Activated T-helper 17 cell treated with anti-CD3 and anti-CD28 coated beads, Interleukin-2, amount 50 U/mL, for 72 hours (primary cell): Measurements from ENCODE around the gene LIPN. TPM values are rescaled to one million over a fixed set of nuclear protein-coding genes. Genes with fewer than 3 reads are reported as not detected.

ENCODE experiments used
- ATAC-seq: fragments of 150-1000 bp; cut with Tn5 transposase; replicated peaks from 2 replicates; pipeline ENCODE4 v1.10.0; 2021; ENCODE audit warnings: mild to moderate bottlenecking, moderate library complexity
- H3K27ac Mint-ChIP-seq: one replicate; pipeline ENCODE4 v1.8.0; 2022; ENCODE audit warnings: mixed read lengths
- H3K27me3 Mint-ChIP-seq: one replicate; pipeline ENCODE4 v1.8.0; 2022; ENCODE audit warnings: mixed read lengths
- H3K36me3 Mint-ChIP-seq: one replicate; pipeline ENCODE4 v1.8.0; 2022; ENCODE audit warnings: low read depth, mild to moderate bottlenecking, mixed read lengths
- H3K4me1 Mint-ChIP-seq: one replicate; pipeline ENCODE4 v1.8.0; 2022; ENCODE audit warnings: mixed read lengths
- H3K4me3 Mint-ChIP-seq: one replicate; pipeline ENCODE4 v1.8.0; 2022; ENCODE audit warnings: mild to moderate bottlenecking, mixed read lengths
- H3K9me3 Mint-ChIP-seq: one replicate; pipeline ENCODE4 v1.8.0; 2022; ENCODE audit warnings: mixed read lengths
- total RNA-seq, 2 donors: library from RNA; stranded (reverse); gene quantifications; one replicate each; pipeline ENCODE4 v1.2.3, GENCODE V29; 2022

The LIPN gene
- total RNA-seq, 2 donors from 2014 or later: not detected

- Mint-ChIP-seq H3K9me3 (no peaks in the 10 kb centered on the region), H3K27me3 (no peaks in the 10 kb centered on the region), H3K27ac (no peak overlapping the region), H3K4me3 (no peak overlapping the region), H3K36me3 (no peaks in the 10 kb centered on the region), H3K4me1 (peaks cover 16% of the 10 kb centered on the region)
- ATAC-seq: no peak
Observed at GRCh38 chr10:88794731-88795130, 34.9 kb downstream of the LIPN start.

GRCh38 chr10:88800152-88801125 lies 40.6 kb downstream of the LIPN start:
- Mint-ChIP-seq H3K36me3 (no peaks in the 10 kb centered on the region), H3K27me3 (no peaks in the 10 kb centered on the region), H3K27ac (no peak overlapping the region), H3K4me1 (peaks cover 8% of the 10 kb centered on the region), H3K4me3 (no peak overlapping the region), H3K9me3 (no peaks in the 10 kb centered on the region)
- ATAC-seq: peak; percentile 93

GRCh38 chr10:88802523-88803285 lies 42.9 kb downstream of the LIPN start, which contains the start of gene LIPM:
Gene LIPM, plus strand, starts transcription at chr10:88802730. Its CDS starts 167 bp downstream, at chr10:88802897.
- Mint-ChIP-seq H3K27ac (no peak within 1 kb of the TSS), H3K4me1 (peaks cover 8% of the 10 kb centered on the region), H3K9me3 (no peaks in the 10 kb centered on the region), H3K27me3 (no peaks in the 10 kb centered on the region), H3K4me3 (no peak within 1 kb of the TSS), H3K36me3 (no peaks in the 10 kb centered on the region)
- no peak for ATAC-seq

- H3K4me1 Mint-ChIP-seq: peaks cover 8% of the 10 kb centered on the region
- ATAC-seq: no peak
- no peak overlapping the region for H3K4me3 Mint-ChIP-seq
- H3K27ac Mint-ChIP-seq: no peak overlapping the region
- H3K9me3 Mint-ChIP-seq: no peaks in the 10 kb centered on the region
- H3K36me3 Mint-ChIP-seq: no peaks in the 10 kb centered on the region
- no peaks in the 10 kb centered on the region for H3K27me3 Mint-ChIP-seq
Observed at GRCh38 chr10:88803641-88804040, 43.8 kb downstream of the LIPN start.

GRCh38 chr10:88804083-88804812 lies 44.4 kb downstream of the LIPN start:
- Mint-ChIP-seq H3K4me1 (peaks cover 8% of the 10 kb centered on the region), H3K9me3 (no peaks in the 10 kb centered on the region), H3K36me3 (no peaks in the 10 kb centered on the region), H3K4me3 (no peak overlapping the region), H3K27ac (no peak overlapping the region), H3K27me3 (no peaks in the 10 kb centered on the region)
- no peak for ATAC-seq

- peaks cover 9% of the 10 kb centered on the region for H3K4me1 Mint-ChIP-seq
- H3K36me3 Mint-ChIP-seq: no peaks in the 10 kb centered on the region
- H3K9me3 Mint-ChIP-seq: no peaks in the 10 kb centered on the region
- H3K27ac Mint-ChIP-seq: no peak overlapping the region
- no peak for ATAC-seq
- H3K4me3 Mint-ChIP-seq: no peak overlapping the region
- no peaks in the 10 kb centered on the region for H3K27me3 Mint-ChIP-seq
Observed at GRCh38 chr10:88805361-88805760, 45.5 kb downstream of the LIPN start.

- ATAC-seq: no peak
- H3K9me3 Mint-ChIP-seq: no peaks in the 10 kb centered on the region
- no peak overlapping the region for H3K4me3 Mint-ChIP-seq
- H3K27ac Mint-ChIP-seq: peak overlapping the region; percentile 17
- H3K36me3 Mint-ChIP-seq: no peaks in the 10 kb centered on the region
- H3K27me3 Mint-ChIP-seq: no peaks in the 10 kb centered on the region
- peaks cover 11% of the 10 kb centered on the region for H3K4me1 Mint-ChIP-seq
Observed at GRCh38 chr10:88805924-88806323, 46.1 kb downstream of the LIPN start.

GRCh38 chr10:88809621-88810020 lies 49.8 kb downstream of the LIPN start:
- H3K27ac Mint-ChIP-seq: no peak overlapping the region
- no peak overlapping the region for H3K4me3 Mint-ChIP-seq
- no peak for ATAC-seq
- no peaks in the 10 kb centered on the region for H3K27me3 Mint-ChIP-seq
- no peaks in the 10 kb centered on the region for H3K36me3 Mint-ChIP-seq
- no peaks in the 10 kb centered on the region for H3K9me3 Mint-ChIP-seq
- peaks cover 11% of the 10 kb centered on the region for H3K4me1 Mint-ChIP-seq

- H3K27ac Mint-ChIP-seq: no peak overlapping the region
- H3K4me1 Mint-ChIP-seq: peaks cover 12% of the 10 kb centered on the region
- no peaks in the 10 kb centered on the region for H3K9me3 Mint-ChIP-seq
- ATAC-seq: peak; percentile 78
- H3K27me3 Mint-ChIP-seq: no peaks in the 10 kb centered on the region
- no peaks in the 10 kb centered on the region for H3K36me3 Mint-ChIP-seq
- H3K4me3 Mint-ChIP-seq: no peak overlapping the region
Observed at GRCh38 chr10:88810196-88810961, 50.6 kb downstream of the LIPN start.

- peak overlapping the region; percentile 8 for H3K27ac Mint-ChIP-seq
- ATAC-seq: no peak
- H3K27me3 Mint-ChIP-seq: no peaks in the 10 kb centered on the region
- no peaks in the 10 kb centered on the region for H3K9me3 Mint-ChIP-seq
- no peaks in the 10 kb centered on the region for H3K36me3 Mint-ChIP-seq
- H3K4me1 Mint-ChIP-seq: peaks cover 16% of the 10 kb centered on the region
- no peak overlapping the region for H3K4me3 Mint-ChIP-seq
Observed at GRCh38 chr10:88813200-88813599, 53.4 kb downstream of the LIPN start.

- H3K9me3 Mint-ChIP-seq: no peaks in the 10 kb centered on the region
- H3K4me3 Mint-ChIP-seq: no peak overlapping the region
- H3K27me3 Mint-ChIP-seq: no peaks in the 10 kb centered on the region
- no peak for ATAC-seq
- H3K36me3 Mint-ChIP-seq: no peaks in the 10 kb centered on the region
- H3K27ac Mint-ChIP-seq: no peak overlapping the region
- H3K4me1 Mint-ChIP-seq: peaks cover 10% of the 10 kb centered on the region
Observed at GRCh38 chr10:88819290-88819689, 59.5 kb downstream of the LIPN start.

GRCh38 chr10:88820748-88821401 lies 61.1 kb downstream of the LIPN start:
- Mint-ChIP-seq H3K27me3 (no peaks in the 10 kb centered on the region), H3K4me3 (no peak overlapping the region), H3K9me3 (no peaks in the 10 kb centered on the region), H3K4me1 (peaks cover 12% of the 10 kb centered on the region), H3K27ac (no peak overlapping the region), H3K36me3 (no peaks in the 10 kb centered on the region)
- no peak for ATAC-seq

GRCh38 chr10:88826388-88826787 lies 66.6 kb downstream of the LIPN start:
- no peak for ATAC-seq
- Mint-ChIP-seq H3K36me3 (no peaks in the 10 kb centered on the region), H3K27me3 (no peaks in the 10 kb centered on the region), H3K4me3 (peak overlapping the region; percentile 63), H3K27ac (peak overlapping the region; percentile 85), H3K4me1 (peaks cover 39% of the 10 kb centered on the region), H3K9me3 (no peaks in the 10 kb centered on the region)
